ENCODE data around the gene MAN2A2.

Gene MAN2A2

GRCh38 chr15:90902840-90903732, at the start of gene MAN2A2:
Gene MAN2A2 (plus strand): TSS chr15:90903302. CDS start chr15:90904208, 906 bp downstream.
- DNase-seq (ENCODE audit: low read depth) = no peak

- DNase-seq (ENCODE audit: low read depth) = no peak
Observed at GRCh38 chr15:90855139-90855538, 48.0 kb upstream of the MAN2A2 start.

GRCh38 chr15:90857337-90857736, 45.8 kb upstream of the MAN2A2 start:
- DNase-seq (ENCODE audit: low read depth) = no peak

GRCh38 chr15:90857883-90858443, 45.1 kb upstream of the MAN2A2 start:
- no peak for DNase-seq (ENCODE audit: low read depth)

- DNase-seq (ENCODE audit: low read depth) = no peak
Observed at GRCh38 chr15:90859234-90860131, 43.6 kb upstream of the MAN2A2 start.

GRCh38 chr15:90860450-90860849, 42.7 kb upstream of the MAN2A2 start:
- DNase-seq (ENCODE audit: low read depth) = no peak

GRCh38 chr15:90860942-90861675, 42.0 kb upstream of the MAN2A2 start:
- DNase-seq (ENCODE audit: low read depth) = no peak

GRCh38 chr15:90862487-90862886, 40.6 kb upstream of the MAN2A2 start:
- no peak for DNase-seq (ENCODE audit: low read depth)

GRCh38 chr15:90862964-90863778, 39.9 kb upstream of the MAN2A2 start:
- DNase-seq (ENCODE audit: low read depth) = no peak

- DNase-seq (ENCODE audit: low read depth) = no peak
Observed at GRCh38 chr15:90863987-90864386, 39.1 kb upstream of the MAN2A2 start.

GRCh38 chr15:90864507-90864906, 38.6 kb upstream of the MAN2A2 start:
- DNase-seq (ENCODE audit: low read depth) = no peak

- DNase-seq (ENCODE audit: low read depth) = no peak
Observed at GRCh38 chr15:90865702-90866101, 37.4 kb upstream of the MAN2A2 start.

GRCh38 chr15:90866161-90866715, 36.9 kb upstream of the MAN2A2 start:
- DNase-seq (ENCODE audit: low read depth) = no peak

- no peak for DNase-seq (ENCODE audit: low read depth)
Observed at GRCh38 chr15:90866800-90867199, 36.3 kb upstream of the MAN2A2 start.

GRCh38 chr15:90868261-90868689, 34.8 kb upstream of the MAN2A2 start, which contains the start of gene FURIN:
Gene FURIN (plus strand): TSS chr15:90868588. CDS start chr15:90875741, 7,153 bp downstream.
- no peak for DNase-seq (ENCODE audit: low read depth)

GRCh38 chr15:90869140-90869541, 34.0 kb upstream of the MAN2A2 start:
- DNase-seq (ENCODE audit: low read depth) = no peak

- no peak for DNase-seq (ENCODE audit: low read depth)
Observed at GRCh38 chr15:90869601-90870353, 33.3 kb upstream of the MAN2A2 start.

GRCh38 chr15:90870354-90871138, 32.6 kb upstream of the MAN2A2 start:
- no peak for DNase-seq (ENCODE audit: low read depth)

Measured in GM04504 (cell line).